ENCODE measurements around the gene HELB. TPM values are rescaled to one million over a fixed set of nuclear protein-coding genes. Genes with fewer than 3 reads are reported as not detected.
A peak's percentile ranks its signal among the peaks of the same experiment; 100 is the strongest.

HELB gene
- total RNA-seq, 6 donors from 2014 or later, result 2.0 to 16.4 (median 4.3) TPM

GRCh38 chr12:66272650-66273049 is 29.6 kb upstream of the HELB start:
- ATAC-seq (ENCODE audit: low FRiP score in 2 of 2), result no peak
- Histone ChIP-seq H3K27me3 (no peaks in the 10 kb centered on the region), H3K4me1 (peaks cover 0 to 3% (median 0%) of the 10 kb centered on the region in 4 donors), H3K36me3 (no peaks in the 10 kb centered on the region), H3K27ac (no peak overlapping the region), H3K9me3 (no peaks in the 10 kb centered on the region), H3K4me3 (no peak overlapping the region)
- TF ChIP-seq POLR2AphosphoS5 (IDR thresholded peaks at IDR 0.05) (no peak), EP300 (IDR thresholded peaks at IDR 0.05) (no peak), CTCF (IDR thresholded peaks at IDR 0.05) (no peak)
- WGBS, 2 donors, result 57 to 62% methylated on average over 3 of the region's 3 CpGs
- DNase-seq, result no peak

- 75 to 81% methylated on average over 1 of the region's 1 CpG for WGBS, 2 donors
- ATAC-seq (ENCODE audit: low FRiP score in 2 of 2) (no peak), DNase-seq (no peak)
- no peak for TF ChIP-seq EP300 (IDR thresholded peaks at IDR 0.05)
- TF ChIP-seq CTCF (IDR thresholded peaks at IDR 0.05), result no peak
- TF ChIP-seq POLR2A (IDR thresholded peaks at IDR 0.05), result no peak
- TF ChIP-seq POLR2AphosphoS5 (IDR thresholded peaks at IDR 0.05), result no peak
- no peak overlapping the region for H3K4me3 ChIP-seq
- no peaks in the 10 kb centered on the region for H3K36me3 ChIP-seq
- no peak overlapping the region for H3K27ac ChIP-seq
- H3K9me3 ChIP-seq, result no peaks in the 10 kb centered on the region
- no peaks in the 10 kb centered on the region for H3K27me3 ChIP-seq
- H3K4me1 ChIP-seq, result peaks cover 0 to 3% (median 0%) of the 10 kb centered on the region in 4 donors
Measured at GRCh38 chr12:66273147-66273546, 29.1 kb upstream of the HELB start.

DNA sequence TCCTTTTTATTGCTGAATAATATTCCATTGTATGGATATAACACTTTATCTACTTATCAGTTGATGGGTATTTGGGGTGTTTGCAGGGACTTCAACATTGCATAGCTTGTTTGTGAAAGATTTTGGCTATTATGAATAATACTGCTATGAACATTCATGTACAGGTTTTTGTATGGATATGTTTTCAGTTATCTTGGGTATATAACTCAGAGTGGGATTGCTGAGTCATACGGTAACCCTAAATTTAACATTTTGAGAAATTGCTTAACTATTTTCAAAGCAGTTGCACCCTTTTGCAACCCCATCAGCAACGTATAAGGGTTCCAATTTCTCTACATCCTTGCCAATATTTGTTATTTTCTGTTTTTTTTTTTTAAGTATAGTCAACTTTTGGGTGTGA is 27.3 kb upstream of the HELB start:
- Histone ChIP-seq H3K9me3 (no peaks in the 10 kb centered on the region), H3K27me3 (no peaks in the 10 kb centered on the region), H3K27ac (no peak overlapping the region), H3K4me3 (no peak overlapping the region), H3K4me1 (peaks cover 0 to 4% (median 0%) of the 10 kb centered on the region in 4 donors), H3K36me3 (no peaks in the 10 kb centered on the region)
- TF ChIP-seq CTCF (IDR thresholded peaks at IDR 0.05) (no peak), POLR2AphosphoS5 (IDR thresholded peaks at IDR 0.05) (no peak), POLR2A (IDR thresholded peaks at IDR 0.05) (no peak), EP300 (IDR thresholded peaks at IDR 0.05) (no peak)
- DNase-seq, result no peak
- no peak for ATAC-seq (ENCODE audit: low FRiP score in 2 of 2)
- 52 to 64% methylated on average over 2 of the region's 2 CpGs for WGBS, 2 donors

- no peaks in the 10 kb centered on the region for H3K27me3 ChIP-seq
- no peak overlapping the region for H3K4me3 ChIP-seq
- no peaks in the 10 kb centered on the region for H3K36me3 ChIP-seq
- H3K27ac ChIP-seq, result no peak overlapping the region
- no peak for TF ChIP-seq EP300 (IDR thresholded peaks at IDR 0.05)
- TF ChIP-seq CTCF (IDR thresholded peaks at IDR 0.05), result peak in 5 of 6 experiments; percentile 17 to 48 (median 41)
- DNase-seq (no peak), ATAC-seq (ENCODE audit: low FRiP score in 2 of 2) (no peak)
- H3K9me3 ChIP-seq, result no peaks in the 10 kb centered on the region
- 35 to 55% methylated on average over 3 of the region's 3 CpGs for WGBS, 2 donors
- peaks cover 0 to 4% (median 0%) of the 10 kb centered on the region in 4 donors for H3K4me1 ChIP-seq
Measured at GRCh38 chr12:66279123-66279712, 23.1 kb upstream of the HELB start.

DNA sequence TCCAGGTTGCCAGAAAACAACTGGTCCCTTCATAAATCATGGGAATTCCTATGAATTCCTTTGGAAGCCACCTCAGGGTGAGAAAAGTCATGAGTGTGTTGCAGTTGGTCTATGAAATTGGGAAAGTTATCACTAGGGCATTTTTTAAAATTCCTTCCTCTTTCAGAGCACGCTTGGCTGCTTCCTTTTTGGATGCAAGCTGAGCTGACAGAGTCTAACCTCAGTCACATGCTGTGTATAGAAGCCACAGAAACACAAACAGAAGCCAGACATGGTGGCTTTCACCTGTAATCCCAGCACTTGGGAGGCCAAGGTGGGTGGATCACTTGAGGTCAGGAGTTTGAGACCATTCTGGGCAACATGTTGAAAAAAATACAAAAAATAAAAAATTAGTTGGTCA is 21.7 kb upstream of the HELB start:
- H3K4me3 ChIP-seq, result no peak overlapping the region
- no peak for DNase-seq
- peak in 1 of 2 donors; percentile 52 for ATAC-seq (ENCODE audit: low FRiP score in 2 of 2)
- H3K27ac ChIP-seq, result no peak overlapping the region
- WGBS, 2 donors, result 67 to 74% methylated on average over 1 of the region's 1 CpG
- no peaks in the 10 kb centered on the region for H3K9me3 ChIP-seq
- TF ChIP-seq POLR2AphosphoS5 (IDR thresholded peaks at IDR 0.05) (no peak), EP300 (IDR thresholded peaks at IDR 0.05) (no peak), POLR2A (IDR thresholded peaks at IDR 0.05) (no peak)
- no peaks in the 10 kb centered on the region for H3K27me3 ChIP-seq
- peaks cover 0 to 4% (median 0%) of the 10 kb centered on the region in 4 donors for H3K4me1 ChIP-seq
- H3K36me3 ChIP-seq, result no peaks in the 10 kb centered on the region

Measured in upper lobe of left lung (tissue), 6 donors.